ENCODE results near the gene SYNE2.

- TF ChIP-seq POLR2AphosphoS5 (IDR thresholded peaks at IDR 0.05), result no peak
- no peak for TF ChIP-seq CTCF (IDR thresholded peaks at IDR 0.05)
- TF ChIP-seq POLR2A (IDR thresholded peaks at IDR 0.05), result no peak
Measured at GRCh38 chr14:64081174-64081746, 228.5 kb downstream of the SYNE2 start.

Data from prostate gland (tissue), 2 donors.